Stimulated activated CD4-positive, alpha-beta T cell treated with anti-CD3 and anti-CD28 coated beads, Interleukin-2, amount 100 ng/mL, for 24 hours (primary cell): ENCODE measurements around the gene KLRG1.
A peak's percentile ranks its signal among the peaks of the same experiment; 100 is the strongest.

Source experiments
- DNase-seq, 2 donors: peaks; one replicate each; pipeline ENCODE4 v3.0.0-alpha.2; 2020

KLRG1 gene

GRCh38 chr12:8989413-8989812 lies at the start of gene KLRG1:
Gene KLRG1 (plus strand): TSS chr12:8989546. CDS start chr12:8989636, 90 bp downstream.
- no peak for DNase-seq

- no peak for DNase-seq
Measured at GRCh38 chr12:8941691-8942478, 47.5 kb upstream of the KLRG1 start.

GRCh38 chr12:8943565-8944186 lies 45.7 kb upstream of the KLRG1 start:
- no peak for DNase-seq

GRCh38 chr12:8946733-8947132 lies 42.6 kb upstream of the KLRG1 start:
- no peak for DNase-seq

- no peak for DNase-seq
Measured at GRCh38 chr12:8947737-8948136, 41.6 kb upstream of the KLRG1 start.

DNA sequence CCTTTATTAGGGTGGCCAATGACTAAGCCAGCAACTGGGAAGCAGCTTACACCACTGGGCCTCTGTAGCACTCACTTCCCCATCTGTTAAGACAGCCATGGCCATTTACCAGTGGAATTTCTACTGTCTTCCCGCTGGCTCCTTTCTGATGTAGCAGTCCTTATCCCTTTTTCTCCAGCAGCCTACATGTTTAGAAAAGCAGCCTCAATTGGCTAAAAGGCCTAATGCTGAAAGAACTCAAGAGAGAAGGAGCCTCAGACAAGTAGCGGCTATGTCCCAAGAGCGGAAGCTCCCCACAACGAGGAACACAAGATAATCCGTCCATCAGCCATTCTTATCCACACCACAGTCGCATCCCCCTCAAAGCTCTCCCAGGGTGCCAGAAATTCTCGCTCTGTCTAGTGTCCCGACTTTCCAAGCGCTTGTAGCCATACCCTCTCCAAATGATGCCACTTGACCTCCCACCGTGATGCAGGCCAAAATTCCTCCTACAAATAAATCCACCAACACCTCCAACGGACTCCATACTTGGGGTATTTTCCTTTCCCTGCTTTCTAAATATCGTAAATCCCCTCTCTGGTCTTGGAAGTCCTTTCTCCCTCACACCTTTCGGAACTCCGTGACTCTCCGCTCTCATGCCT lies 40.5 kb upstream of the KLRG1 start:
- DNase-seq, result no peak

DNA sequence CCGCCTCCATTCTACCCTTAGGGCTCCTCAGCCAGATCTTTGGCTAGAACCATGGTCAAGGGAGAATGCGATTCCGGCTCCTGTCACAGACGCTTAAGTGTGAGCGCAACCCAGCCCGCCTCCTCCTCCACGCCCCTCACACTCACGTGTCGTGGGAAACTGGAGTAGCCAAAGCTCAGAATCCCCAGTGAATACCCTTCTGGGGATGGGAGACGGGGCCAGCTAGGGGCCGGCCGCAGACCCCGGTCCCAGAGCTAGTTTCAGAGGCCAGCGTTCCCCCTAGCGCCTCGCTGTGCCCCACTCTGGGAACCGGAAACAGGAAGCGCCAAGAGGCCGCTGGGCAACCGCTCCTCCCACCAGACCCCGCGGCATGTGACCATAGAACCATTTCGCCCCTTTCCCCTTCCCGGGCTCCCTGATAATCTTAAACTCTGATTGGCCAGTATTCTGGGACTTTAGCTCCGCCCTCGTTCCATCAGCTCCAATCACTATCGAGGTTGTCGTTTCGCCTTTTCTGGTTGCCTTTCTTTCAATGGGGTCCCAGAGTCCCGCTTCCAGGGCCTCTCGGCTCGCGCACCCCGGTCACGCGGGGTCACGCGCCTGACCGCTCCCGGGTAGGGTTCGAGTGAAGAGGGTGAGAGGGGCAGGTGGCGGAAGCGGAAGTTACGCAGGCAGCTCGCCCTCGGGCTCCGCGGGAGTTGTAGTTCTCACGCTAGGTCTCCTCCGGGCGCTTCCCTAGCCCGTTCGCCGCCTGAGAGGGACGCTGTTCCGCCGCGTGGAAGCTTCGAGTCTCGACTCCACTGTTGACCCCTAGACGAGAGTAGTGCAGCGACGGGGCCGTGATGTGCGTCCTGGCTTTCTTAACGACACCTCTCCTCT lies 39.8 kb upstream of the KLRG1 start, which contains the start of gene M6PR:
Gene M6PR, minus strand, starts transcription at position 304 of the 879 bp plus-strand sequence. CDS start 3,241 bp downstream, outside the sequence.
- DNase-seq, result peak; percentile 91

DNA sequence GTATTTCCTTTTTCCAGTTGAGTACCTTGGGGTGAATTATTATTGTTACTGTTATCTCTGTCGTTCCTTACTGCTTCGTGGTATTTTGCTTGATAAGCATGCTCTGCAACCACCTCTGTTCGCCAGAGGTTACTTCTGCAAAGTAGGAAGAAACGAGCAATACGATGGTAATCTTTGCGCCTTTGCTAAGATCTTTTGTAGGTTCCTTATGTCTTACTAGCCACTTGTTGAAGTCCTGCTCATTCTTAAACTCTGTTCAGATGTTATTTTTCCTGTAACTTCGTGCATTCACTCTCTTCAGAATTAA lies 39.2 kb upstream of the KLRG1 start:
- no peak for DNase-seq

GRCh38 chr12:8950702-8951478 lies 38.5 kb upstream of the KLRG1 start:
- DNase-seq, result no peak

- peak in 1 of 2 donors; percentile 32 for DNase-seq
Measured at GRCh38 chr12:8951744-8952143, 37.6 kb upstream of the KLRG1 start.

DNA sequence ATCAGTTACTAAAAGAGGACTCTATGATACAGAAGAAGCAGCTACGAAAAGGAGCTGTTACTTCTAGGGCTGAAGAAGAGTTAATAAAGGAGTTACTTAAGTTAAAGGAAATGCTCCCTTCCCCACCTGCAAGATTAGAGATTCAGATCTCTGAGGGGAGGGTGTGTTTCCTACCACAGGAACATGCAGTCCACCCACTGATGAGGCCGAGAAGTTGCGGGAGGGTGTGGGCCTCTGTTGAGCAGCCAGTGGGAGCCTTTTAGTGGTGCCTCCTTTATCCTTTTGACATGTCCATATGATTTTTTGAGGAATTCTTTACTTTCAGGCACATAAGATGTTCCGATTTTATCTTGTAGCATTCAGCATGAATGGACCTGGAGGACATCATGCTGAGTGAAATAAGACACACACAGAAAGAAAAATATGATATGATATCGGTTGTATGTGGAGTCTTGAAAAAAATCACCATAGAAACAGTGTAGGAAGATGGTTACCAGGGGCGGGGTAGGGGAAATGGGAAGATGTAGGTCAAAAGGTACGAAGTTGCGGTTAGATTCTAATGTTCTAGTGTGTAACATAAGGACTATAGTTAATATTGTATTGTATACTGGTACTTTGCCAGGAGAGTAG lies 35.5 kb upstream of the KLRG1 start:
- DNase-seq, result peak; percentile 40 to 57

DNA sequence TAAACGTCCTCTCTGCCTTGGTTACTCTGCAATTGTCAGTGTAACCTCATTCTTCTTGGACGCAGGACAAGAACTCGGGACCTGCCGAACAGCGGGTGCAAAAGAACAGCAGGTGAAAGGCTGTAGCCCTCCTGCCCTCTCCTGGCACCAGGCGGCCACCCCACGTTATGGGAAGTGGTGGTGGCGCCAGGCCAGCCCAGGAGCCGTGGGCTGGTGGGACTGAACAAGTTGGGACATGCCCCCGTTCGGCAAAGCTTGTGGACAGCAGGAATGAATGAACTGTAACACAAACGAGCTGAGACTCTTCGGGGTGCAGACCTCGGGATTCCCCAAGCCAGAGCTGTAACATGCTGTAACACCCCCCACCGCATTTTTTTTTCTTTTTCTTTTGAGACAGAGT lies 33.3 kb upstream of the KLRG1 start:
- no peak for DNase-seq

DNA sequence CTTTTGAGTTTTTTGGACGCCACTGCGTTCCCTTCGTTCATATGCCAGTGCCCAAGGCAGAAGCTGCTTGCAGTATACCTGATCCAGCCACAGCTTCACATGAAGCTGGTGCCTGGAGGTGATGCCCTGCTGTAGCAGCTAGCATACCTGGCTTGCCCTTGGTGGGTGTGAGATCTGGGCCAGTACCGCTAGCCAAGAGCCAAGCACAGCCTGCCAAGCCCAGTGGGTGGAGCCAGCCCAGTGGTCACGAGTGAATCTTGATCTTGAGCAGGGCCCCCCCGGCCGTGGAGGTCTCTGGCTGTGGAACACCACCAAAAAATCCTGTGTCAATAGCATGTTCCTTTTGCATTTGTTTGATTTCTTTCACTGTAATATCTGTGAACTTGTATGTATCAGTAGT lies 32.6 kb upstream of the KLRG1 start:
- no peak for DNase-seq

GRCh38 chr12:8957561-8957960 lies 31.8 kb upstream of the KLRG1 start:
- no peak for DNase-seq

DNA sequence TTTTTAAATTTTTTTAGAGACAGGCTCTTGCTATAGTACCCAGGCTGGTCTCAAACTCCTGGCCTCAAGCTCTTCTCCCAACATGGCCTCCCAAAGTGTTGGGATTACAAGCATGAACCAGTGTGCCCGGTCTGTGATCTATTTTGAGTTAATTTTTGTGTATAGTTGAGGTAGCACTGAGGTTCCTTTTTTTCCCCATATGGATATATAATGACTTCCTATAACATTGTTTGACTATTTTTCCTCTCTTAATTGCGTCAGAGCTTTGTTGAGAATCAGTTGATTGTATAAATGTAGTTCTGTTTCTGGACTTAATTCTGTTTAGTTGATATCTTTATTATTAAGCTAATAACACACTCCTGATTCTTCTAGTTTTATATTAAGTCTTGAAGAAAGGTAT lies 31.3 kb upstream of the KLRG1 start:
- no peak for DNase-seq

DNA sequence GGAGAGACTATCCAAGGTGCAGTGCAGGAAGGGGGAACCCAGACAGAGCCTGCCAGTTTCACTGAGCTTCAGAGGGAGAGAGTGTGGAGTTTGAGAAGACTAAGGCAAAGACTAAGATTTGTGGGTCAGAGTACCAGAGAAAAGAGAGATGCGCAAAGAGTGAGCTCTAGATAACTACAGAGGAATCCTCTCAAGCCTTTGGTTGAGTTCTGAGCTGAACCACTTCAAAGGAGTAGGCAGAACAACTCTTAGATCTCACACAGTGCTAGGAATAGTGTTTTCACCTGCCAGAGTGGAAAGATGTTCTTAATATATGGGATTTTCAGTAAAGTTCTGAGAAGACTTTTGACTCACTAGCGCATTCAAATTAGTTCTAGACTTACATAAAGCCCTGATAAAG lies 29.2 kb upstream of the KLRG1 start:
- DNase-seq, result no peak

GRCh38 chr12:8968761-8969160 lies 20.6 kb upstream of the KLRG1 start:
- no peak for DNase-seq

DNA sequence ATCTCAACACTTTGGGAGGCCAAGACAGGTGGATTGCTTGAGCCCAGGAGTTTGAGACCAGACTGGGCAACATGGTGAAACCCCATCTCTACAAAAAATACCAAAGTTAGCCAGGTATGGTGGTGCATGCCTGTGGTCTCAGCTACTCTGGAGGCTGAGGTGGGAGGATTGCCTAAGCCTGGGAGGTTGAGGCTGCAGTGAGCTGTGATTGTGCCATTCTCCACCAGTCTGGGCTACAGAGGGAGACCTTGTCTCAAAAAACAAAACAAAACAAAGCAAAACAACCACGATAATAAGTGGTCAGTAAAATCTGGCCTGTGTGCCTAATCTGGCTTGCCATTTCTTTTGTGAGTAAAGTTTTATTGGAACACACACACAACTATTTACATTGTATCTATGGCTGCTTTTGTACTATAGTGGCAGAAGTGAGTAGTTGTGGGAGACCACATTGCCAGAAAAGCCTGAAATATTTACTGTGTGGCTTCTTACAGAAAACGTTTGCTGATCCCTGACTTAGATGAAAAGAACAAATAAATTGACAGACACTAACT lies 19.4 kb upstream of the KLRG1 start:
- no peak for DNase-seq

- DNase-seq, result no peak
Measured at GRCh38 chr12:8970432-8970831, 18.9 kb upstream of the KLRG1 start.

DNA sequence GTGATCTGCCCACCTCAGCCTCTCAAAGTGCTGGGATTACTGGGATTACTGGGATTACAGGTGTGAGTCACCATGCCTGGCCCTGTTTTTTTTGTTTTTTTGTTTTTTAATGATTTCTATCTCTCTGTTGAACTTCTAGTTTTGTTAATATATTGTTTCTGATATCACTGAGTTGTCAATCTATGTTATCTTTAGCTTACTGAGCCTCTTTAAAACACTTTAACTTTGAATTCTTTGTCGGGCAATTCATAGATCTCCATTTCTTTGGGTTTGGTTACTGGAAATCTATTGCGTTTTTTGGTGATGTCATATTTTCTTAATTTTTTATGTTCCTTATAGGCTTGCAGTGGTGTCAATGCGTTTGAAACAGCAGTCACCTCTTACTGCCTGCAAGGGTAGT lies 9.2 kb upstream of the KLRG1 start:
- no peak for DNase-seq

DNA sequence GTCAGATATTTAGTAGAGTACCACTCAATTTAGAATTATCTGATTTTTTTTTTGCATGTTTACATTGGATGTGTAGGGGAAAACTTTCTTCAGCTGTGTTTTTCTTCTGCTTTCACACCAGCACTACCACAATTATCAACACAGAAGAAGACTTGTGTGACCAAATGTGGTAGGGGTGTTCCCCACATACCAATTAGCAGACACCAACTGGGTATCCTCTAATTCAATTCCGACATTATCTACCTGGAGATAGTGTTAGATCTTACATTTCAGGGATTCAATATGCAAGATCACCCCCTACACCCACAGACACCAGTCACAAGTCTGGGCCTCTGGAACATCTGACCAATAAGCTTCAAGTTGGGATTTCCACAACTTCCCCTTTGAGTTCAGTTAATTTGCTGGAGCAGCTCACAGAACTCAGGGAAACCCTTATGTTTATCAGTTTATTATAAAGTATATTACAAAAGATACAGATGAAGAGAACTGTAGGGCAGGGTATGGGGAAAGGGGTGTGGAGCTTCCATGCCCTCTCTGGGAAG lies 4.1 kb upstream of the KLRG1 start:
- no peak for DNase-seq
